CD1c-positive myeloid dendritic cell (primary cell): ENCODE data around the gene METTL2A.
A peak's percentile ranks its signal among the peaks of the same experiment; 100 is the strongest.
"Not testable (repeated sequence)": the region's sequence is repeated elsewhere in the genome, so short reads cannot be mapped to it uniquely, and the experiment has no call there.

Experiments
- DNase-seq: peaks from one replicate; pipeline ENCODE4 v3.0.0-alpha.2; 2016; ENCODE audit errors: extremely low spot score

Gene METTL2A

DNA sequence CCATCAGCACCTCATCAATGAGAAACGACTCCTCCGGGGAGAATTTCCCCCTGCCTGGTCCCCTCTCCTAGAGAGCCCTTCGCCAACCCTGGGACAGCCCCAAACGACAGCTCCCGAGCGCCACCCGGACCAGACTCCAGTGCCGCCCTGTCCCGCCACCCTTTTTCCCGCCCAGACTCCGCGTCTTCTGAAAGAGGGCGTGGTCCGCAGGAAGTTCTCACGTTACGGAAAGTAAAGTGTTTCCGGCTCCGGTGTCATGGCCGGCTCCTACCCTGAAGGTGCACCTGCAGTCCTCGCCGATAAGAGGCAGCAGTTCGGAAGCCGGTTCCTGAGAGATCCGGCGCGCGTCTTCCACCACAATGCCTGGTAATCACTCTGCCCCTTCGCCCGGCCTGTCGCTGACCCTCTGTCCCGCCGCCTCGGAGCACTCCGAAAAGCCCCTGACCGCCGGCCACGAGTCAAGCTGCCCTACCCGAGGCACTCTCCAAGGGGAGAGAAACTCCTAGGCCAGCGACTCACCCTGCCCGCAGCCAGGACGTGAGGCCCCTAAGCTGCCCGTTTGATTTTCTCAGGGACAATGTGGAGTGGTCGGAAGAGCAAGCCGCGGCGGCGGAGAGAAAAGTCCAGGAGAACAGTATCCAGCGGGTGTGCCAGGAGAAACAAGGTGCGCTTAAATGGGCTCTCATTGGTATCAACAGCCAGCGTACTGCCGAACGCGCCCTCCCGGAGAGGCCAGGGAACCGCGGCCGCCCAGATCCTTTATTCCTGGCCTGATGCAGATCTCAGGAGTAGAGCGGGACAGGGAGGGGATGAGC is at the start of gene METTL2A:
TSS of gene METTL2A (plus strand) at position 251 of the 815 bp plus-strand sequence. CDS start at position 257, 6 bp downstream.
- DNase-seq: peak; percentile 91

DNA sequence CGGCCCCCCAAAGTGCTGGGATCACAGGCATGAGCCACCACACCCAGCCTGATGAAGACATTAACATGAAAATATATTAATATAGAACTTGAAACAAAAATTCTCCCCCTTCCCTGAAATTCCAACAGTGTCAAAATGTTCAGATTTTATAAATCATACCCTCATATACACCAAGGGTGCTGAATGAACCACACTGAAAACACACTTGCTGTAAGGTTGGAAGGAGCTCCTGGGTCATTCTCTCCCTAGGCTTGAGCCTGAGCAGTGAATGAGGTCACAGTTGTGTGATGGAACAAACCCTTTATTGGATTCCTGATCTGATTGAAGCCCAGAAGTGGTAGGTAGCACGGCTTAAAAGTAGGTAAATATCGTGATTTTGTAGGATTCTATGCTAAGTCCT is 43.4 kb upstream of the METTL2A start, which contains the start of gene EFCAB3:
TSS of gene EFCAB3 (plus strand) at position 301 of the 400 bp plus-strand sequence. CDS start 2,427 bp downstream, outside the sequence.
- no peak for DNase-seq

- DNase-seq: no peak
Measured at GRCh38 chr17:62381561-62381960, 42.1 kb upstream of the METTL2A start.

- no peak for DNase-seq
Measured at GRCh38 chr17:62388856-62389255, 34.8 kb upstream of the METTL2A start.

DNA sequence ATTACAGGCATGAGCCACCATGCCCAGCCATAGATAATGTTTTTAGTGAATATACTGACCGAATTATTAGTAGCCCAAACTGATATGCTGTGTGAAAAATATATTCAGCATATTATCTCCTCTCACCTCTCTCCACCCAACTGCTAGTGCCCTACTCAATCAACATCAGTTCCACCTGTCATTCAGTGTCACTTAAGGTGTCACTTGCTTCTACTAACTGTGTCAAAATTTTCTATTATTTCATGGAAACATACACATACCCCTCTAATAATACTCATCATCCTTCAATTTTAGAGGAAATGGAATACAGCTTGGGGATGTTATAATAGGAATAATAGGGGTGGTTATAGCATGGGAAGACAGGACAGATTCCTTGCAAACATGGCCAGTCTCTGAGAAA is 30.8 kb upstream of the METTL2A start:
- DNase-seq: no peak

- no peak for DNase-seq
Measured at GRCh38 chr17:62398891-62399290, 24.8 kb upstream of the METTL2A start.

GRCh38 chr17:62405451-62405850 is 18.2 kb upstream of the METTL2A start:
- DNase-seq: no peak

DNA sequence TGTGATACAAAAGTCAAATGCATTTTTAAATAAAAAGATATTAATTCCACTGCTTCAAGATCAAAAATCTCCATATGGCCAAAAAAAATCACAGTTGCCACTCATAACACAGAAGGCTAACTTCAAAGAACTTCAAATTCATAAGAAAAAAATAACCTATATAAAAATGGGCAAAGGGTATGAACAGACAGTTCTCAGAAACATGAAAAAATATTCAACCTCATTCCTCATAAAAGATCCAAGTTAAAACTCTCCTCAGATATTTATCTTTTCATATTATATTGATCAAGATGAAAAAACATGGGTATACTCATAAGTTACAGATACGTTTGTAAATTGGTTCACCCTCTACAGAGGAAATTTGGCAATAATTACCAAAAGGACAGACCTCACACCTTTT is 10.6 kb upstream of the METTL2A start:
- not testable (repeated sequence) for DNase-seq

GRCh38 chr17:62426214-62426613 is 2.5 kb downstream of the METTL2A start:
- not testable (repeated sequence) for DNase-seq

GRCh38 chr17:62435251-62435650 is 11.6 kb downstream of the METTL2A start:
- not testable (repeated sequence) for DNase-seq

DNA sequence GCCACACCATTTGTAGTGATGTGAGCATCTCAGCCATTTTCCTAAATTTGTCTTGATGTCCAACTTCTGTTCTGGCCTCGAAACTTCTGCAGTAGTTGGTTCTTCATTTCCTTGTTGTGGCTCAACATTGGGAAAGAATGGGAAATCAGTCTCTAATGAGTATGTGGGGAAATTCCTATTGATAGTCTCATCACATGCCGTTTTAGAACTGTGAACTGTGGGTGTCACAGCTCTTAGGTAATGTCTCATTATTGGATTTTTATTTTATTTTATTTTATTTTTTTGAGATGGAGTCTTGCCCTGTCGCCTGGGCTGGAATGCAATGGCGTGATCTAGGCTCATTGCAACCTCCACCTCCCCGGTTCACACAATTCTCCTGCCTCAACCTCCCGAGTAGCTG is 17.5 kb downstream of the METTL2A start:
- not testable (repeated sequence) for DNase-seq

DNA sequence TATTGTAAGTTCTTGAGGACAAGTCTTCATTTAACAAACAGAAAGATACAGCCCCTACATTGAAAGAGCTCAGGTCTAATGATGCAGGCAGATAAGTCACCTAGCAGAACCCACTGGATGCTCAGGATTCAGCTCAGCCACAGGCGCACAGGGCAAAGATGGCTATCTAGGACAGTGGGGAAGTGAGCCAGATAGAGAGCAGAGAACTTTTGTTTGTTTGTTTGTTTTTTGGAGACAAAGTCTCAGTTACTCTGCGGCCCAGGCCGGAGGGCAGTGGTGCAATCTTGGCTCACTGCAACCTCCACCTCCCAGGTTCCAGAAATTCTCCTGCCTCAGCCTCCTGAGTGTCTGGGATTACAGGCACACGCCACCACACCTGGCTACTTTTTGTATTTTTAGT is 20.4 kb downstream of the METTL2A start:
- DNase-seq: no peak

DNA sequence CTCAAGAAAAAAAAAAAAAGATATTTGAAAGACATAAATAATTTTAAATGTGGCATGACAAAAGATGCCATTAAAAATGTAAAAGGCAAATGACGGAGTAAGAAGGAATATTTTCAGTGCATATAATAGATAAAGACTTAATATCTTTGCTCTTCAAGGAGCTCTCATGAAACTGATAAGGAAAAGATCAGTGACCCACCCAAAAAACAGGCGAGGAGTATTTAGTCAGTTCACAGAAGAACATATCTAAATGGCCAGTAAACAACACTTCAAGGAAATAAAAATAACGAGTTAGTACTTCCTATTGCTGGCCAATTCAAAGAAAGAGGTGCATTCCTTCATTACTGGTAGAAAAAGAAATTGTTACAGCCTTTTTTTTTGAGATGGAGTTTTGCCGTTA is 22.1 kb downstream of the METTL2A start:
- DNase-seq: not testable (repeated sequence)

DNA sequence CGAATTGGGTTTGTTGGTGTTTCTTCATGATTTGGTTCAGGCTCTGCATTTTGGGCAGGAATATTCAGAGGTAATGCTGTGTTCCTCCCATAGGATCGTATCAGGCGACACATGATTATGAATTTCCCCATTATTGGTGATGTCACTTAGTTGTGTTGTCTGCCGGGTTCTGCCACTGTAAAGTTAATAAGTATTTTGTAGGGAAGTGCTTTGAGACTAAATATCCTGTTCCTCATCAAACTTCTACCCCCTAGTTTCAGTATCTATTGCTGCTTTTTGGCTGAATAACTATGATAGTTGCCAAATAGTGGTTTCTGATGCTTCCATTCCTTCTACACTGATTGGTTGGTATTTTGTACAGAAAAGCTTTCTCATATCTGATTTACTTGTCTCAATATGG is 28.5 kb downstream of the METTL2A start:
- peak; percentile 70 for DNase-seq

DNA sequence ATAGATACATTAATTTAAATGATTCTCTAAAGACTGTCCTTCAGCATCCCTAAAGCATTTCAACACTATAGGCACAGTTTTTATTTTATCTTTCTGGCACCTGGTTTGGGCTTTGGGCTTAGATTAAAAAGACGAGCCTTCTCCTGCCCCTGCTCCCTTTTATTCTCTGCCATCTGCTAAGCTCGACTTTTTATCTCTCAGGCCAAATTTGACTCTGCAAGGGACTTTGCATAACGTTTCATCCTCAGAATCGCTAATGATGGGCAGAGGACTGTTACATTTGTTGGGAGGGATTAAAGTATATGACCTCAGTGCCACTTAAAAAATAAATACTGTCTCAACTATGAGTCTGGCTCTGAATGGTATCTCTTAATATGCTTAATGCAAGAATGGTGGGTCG is 29.3 kb downstream of the METTL2A start:
- DNase-seq: not testable (repeated sequence)

GRCh38 chr17:62453656-62454055 is 30.0 kb downstream of the METTL2A start:
- not testable (repeated sequence) for DNase-seq

- DNase-seq: not testable (repeated sequence)
Measured at GRCh38 chr17:62454111-62454510, 30.4 kb downstream of the METTL2A start.

DNA sequence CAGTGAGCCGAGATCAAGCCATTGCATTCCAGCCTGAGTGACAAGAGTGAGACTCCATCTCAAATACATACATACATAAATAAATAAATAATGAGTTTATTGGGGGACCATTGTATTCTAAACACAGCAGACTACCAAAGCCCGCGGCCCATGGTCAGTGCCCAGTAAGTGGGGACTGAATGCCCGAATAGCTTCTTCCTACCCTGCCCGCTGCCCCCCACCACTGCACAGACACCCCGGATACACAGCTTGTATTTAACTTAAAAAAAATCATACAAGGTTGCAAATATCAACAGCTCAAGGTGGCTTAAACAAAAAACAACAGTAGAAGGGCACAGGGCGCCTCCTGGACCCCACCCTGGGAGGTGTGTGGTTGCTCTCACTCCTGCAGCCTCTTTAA is 32.3 kb downstream of the METTL2A start:
- no peak for DNase-seq

DNA sequence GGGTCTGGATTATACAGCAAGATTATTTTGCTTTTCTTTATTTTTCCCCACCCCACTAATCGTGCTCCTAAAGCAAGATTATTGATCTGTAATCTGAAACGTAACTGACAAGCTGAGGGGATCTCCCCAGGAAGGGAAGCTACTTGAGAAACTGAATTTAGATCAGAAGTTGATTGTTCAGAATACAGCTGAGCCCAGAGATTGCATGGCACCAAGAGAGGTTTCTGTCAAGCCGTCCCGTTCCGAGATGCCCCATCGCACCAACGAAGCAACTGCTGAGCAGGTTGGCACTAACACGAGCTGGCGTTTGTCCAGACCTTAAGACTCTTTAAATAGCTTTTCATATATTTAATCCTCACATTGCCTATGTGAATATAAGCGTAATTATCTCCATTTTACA is 34.8 kb downstream of the METTL2A start:
- DNase-seq: not testable (repeated sequence)

DNA sequence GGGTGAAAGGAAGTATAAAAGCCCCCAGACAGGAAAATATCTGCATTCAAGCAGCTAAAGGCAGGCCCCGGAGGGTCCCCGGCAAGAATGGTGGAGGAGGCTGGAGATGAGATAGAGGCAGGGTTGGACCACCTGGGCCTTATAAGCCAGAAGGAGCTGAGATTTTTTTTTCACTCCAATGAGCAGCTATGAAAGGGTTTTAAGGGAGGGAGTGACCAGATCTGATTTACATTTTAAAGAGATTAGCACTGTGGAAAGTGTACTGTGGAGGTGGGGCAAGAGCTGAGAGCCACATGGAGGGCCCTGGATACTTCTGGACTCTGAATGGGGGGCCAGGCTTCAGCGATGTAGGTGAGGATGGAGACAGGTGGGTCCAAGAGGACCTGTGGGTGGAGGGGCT is 40.7 kb downstream of the METTL2A start:
- DNase-seq: not testable (repeated sequence)

DNA sequence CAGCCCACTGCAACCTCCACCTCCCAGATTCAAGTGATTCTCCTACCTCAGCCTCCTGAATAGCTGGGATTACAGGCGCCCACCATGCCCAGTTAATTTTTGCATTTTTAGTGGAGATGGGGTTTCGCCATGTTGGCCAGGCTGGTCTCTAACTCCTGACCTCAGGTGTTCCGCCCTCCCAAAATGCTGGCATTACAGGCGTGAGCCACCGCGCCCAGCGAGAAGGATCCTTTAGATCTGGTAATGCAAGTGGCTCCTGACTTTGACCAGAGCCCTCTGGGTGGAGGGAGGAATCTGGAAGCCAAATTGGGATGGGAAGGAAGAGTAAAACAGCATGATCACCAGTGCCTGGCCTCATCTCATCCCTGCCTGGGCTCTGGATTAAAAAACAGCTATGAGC is 41.6 kb downstream of the METTL2A start:
- DNase-seq: not testable (repeated sequence)

DNA sequence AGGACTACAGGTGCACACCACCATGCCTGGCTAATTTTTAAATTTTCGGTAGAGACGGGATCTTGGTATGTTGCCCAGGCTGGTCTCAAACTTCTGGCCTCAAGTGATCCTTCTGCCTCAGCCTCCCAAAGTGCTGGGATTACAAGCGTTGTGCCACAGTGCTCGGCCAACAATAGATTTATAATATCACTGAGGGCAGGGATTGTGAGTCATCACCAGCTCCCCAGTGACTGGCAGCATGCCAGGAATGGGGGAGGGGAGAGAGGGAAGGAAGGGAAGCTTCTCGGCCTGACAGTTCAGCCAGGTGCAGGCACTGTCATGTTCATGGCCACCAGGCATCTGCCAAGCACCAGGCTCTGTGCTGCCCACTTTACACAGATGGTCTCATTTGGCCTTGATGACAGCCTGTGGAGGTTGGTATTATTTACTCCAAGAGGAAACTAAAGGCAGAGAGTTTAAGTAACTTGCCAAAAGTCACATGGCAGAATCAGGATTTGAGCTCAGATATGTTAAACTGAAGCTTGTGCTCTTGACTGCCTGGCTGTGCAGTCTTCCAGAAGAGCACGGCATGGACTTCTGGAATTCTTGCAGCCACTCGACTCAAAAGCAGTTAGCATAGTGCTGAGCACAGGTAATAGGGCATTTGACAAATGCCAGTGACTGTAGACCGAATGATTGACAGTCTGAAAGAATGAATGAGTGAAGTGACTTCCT is 47.1 kb downstream of the METTL2A start:
- DNase-seq: peak; percentile 33

- not testable (repeated sequence) for DNase-seq
Measured at GRCh38 chr17:62471380-62471880, 47.7 kb downstream of the METTL2A start.
